Posterior vena cava (tissue), 2 donors: ENCODE results near the gene NRK. TPM values are rescaled to one million over a fixed set of nuclear protein-coding genes. Genes with fewer than 3 reads are reported as not detected.

Source experiments
- total RNA-seq, 2 donors: library from RNA; stranded (reverse); fragmentation: NEBNext Ultra II Directional; extraction: Animal tissue kit (Norgen Biotek cat#: 25700); gene quantifications; one replicate each; pipeline ENCODE4 v1.2.1, GENCODE V29; 2021
- donor health status: DM: yes; HTN: yes; CAD: no.
- donor health status: DM: yes; HTN: yes; CAD: no.

Gene NRK
- total RNA-seq, 2 donors from 2014 or later: 4.8 to 6.3 TPM

Other genes with a start within 250 kb of the NRK start
- not detected for gene SERPINA7, start 216.2 kb downstream of the NRK start, total RNA-seq